RWPE2 (cell line): ENCODE data around the gene LARGE1.

ENCODE experiments used
- ATAC-seq: fragments of 200-7000 bp; cut with Tn5 transposase; 3 replicates; pipeline ENCODE4 v1.9.1; 2021; ENCODE audit warnings: low read depth
- DNase-seq: peaks from one replicate; pipeline ENCODE4 v3.0.0-alpha.2; 2020; ENCODE audit warnings: low spot score
- H3K27ac ChIP-seq: fragments of 450-650 bp; 2 replicates; pipeline ENCODE4 v1.5.1; 2017; ENCODE audit warnings: mild to moderate bottlenecking; ENCODE audit not compliant: poor library complexity, severe bottlenecking
- H3K27me3 ChIP-seq: fragments of 250-450 bp; sonication (Bioruptor Pico); 2 replicates; pipeline ENCODE4 v1.5.1; 2021; ENCODE audit warnings: mild to moderate bottlenecking, moderate library complexity; ENCODE audit not compliant: insufficient read depth, poor library complexity, severe bottlenecking
- H3K36me3 ChIP-seq: fragments of 250-450 bp; sonication (Bioruptor Pico); 2 replicates; pipeline ENCODE4 v1.5.1; 2020; ENCODE audit warnings: low read depth, mild to moderate bottlenecking, moderate library complexity
- H3K4me1 ChIP-seq: fragments of 250-450 bp; sonication (Bioruptor Pico); 2 replicates; pipeline ENCODE4 v1.5.1; 2021; ENCODE audit warnings: mild to moderate bottlenecking, moderate library complexity; ENCODE audit not compliant: insufficient read depth, poor library complexity, severe bottlenecking
- H3K4me3 ChIP-seq: fragments of 250-450 bp; sonication (Bioruptor Pico); 2 replicates; pipeline ENCODE4 v1.5.1; 2021; ENCODE audit warnings: mild to moderate bottlenecking, moderate library complexity; ENCODE audit not compliant: severe bottlenecking
- H3K9me3 ChIP-seq: fragments of 250-450 bp; sonication (Bioruptor Pico); 2 replicates; pipeline ENCODE4 v1.5.1; 2021; ENCODE audit warnings: mild to moderate bottlenecking, moderate library complexity; ENCODE audit not compliant: severe bottlenecking
- CTCF ChIP-seq: fragments of 450-650 bp; IDR thresholded peaks from one replicate; pipeline ENCODE4 v1.5.1; 2017; ENCODE audit warnings: mild to moderate bottlenecking, moderate library complexity; ENCODE audit not compliant: poor library complexity, severe bottlenecking

Gene LARGE1

GRCh38 chr22:33362702-33363101 is 557.6 kb downstream of the LARGE1 start:
- ATAC-seq (no peak), DNase-seq (no peak)
- H3K36me3 ChIP-seq = no peaks in the 10 kb centered on the region
- no peak overlapping the region for H3K4me3 ChIP-seq
- no peaks in the 10 kb centered on the region for H3K4me1 ChIP-seq
- H3K27me3 ChIP-seq = no peaks in the 10 kb centered on the region
- TF ChIP-seq CTCF = no peak
- no peak overlapping the region for H3K27ac ChIP-seq
- H3K9me3 ChIP-seq = no peaks in the 10 kb centered on the region

- Histone ChIP-seq H3K27me3 (no peaks in the 10 kb centered on the region), H3K27ac (no peak overlapping the region), H3K36me3 (no peaks in the 10 kb centered on the region), H3K9me3 (no peaks in the 10 kb centered on the region), H3K4me3 (no peak overlapping the region), H3K4me1 (no peaks in the 10 kb centered on the region)
- ATAC-seq = no peak
- no peak for TF ChIP-seq CTCF
- no peak for DNase-seq
Measured at GRCh38 chr22:33361581-33361980, 558.7 kb downstream of the LARGE1 start.

GRCh38 chr22:33357981-33358399 is 562.3 kb downstream of the LARGE1 start:
- Histone ChIP-seq H3K4me3 (no peak overlapping the region), H3K36me3 (no peaks in the 10 kb centered on the region), H3K9me3 (no peaks in the 10 kb centered on the region), H3K27me3 (no peaks in the 10 kb centered on the region), H3K4me1 (no peaks in the 10 kb centered on the region), H3K27ac (no peak overlapping the region)
- DNase-seq (no peak), ATAC-seq (no peak)
- no peak for TF ChIP-seq CTCF

- TF ChIP-seq CTCF = no peak
- DNase-seq (no peak), ATAC-seq (no peak)
- Histone ChIP-seq H3K4me3 (no peak overlapping the region), H3K9me3 (no peaks in the 10 kb centered on the region), H3K27me3 (no peaks in the 10 kb centered on the region), H3K27ac (no peak overlapping the region), H3K4me1 (no peaks in the 10 kb centered on the region), H3K36me3 (no peaks in the 10 kb centered on the region)
Measured at GRCh38 chr22:33354928-33355327, 565.3 kb downstream of the LARGE1 start.

GRCh38 chr22:33353502-33353901 is 566.8 kb downstream of the LARGE1 start:
- no peaks in the 10 kb centered on the region for H3K36me3 ChIP-seq
- DNase-seq (no peak), ATAC-seq (no peak)
- H3K4me3 ChIP-seq = no peak overlapping the region
- no peak for TF ChIP-seq CTCF
- H3K9me3 ChIP-seq = no peaks in the 10 kb centered on the region
- H3K27me3 ChIP-seq = no peaks in the 10 kb centered on the region
- no peak overlapping the region for H3K27ac ChIP-seq
- no peaks in the 10 kb centered on the region for H3K4me1 ChIP-seq
